NCI-H2029 treated with DMSO at 0.1 percent for 48 hours (cell line): ENCODE measurements around the gene SH2D1A.
"Not testable (repeated sequence)": the region's sequence is repeated elsewhere in the genome, so short reads cannot be mapped to it uniquely, and the experiment has no call there.

Experiments
- DNase-seq: peaks from one replicate; lab custom pipeline; 2025; lab: John Stamatoyannopoulos, UW

The SH2D1A gene

GRCh38 chrX:124354648-124355047 is 8.3 kb downstream of the SH2D1A start:
- DNase-seq: no peak

DNA sequence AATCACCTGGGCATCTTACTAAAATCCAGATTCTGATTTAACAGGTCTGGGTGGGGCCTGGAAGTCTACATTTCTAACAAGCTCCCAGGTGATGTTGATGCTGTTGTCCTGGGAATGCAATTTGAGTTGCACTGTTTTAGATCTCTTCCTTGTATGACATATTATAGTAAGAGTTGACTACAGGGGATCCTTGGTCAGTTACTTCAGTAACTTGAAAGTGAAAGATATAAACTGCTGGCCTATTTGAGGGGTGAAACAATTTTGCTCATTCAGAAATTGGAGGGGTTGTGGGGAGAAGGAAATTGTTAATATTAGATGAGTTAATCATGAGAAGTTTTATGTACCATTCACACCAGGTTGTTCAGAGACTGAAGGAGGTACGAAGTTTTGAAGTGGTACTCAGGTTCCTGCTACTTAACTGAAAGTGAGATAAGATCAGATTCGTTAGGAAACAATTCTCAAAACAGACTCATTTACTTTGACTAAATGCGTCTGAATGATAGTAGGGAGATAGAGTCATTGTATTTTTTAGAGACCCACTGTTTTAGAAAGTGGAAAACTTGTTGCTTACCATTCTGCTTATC is 12.5 kb downstream of the SH2D1A start:
- DNase-seq: no peak

DNA sequence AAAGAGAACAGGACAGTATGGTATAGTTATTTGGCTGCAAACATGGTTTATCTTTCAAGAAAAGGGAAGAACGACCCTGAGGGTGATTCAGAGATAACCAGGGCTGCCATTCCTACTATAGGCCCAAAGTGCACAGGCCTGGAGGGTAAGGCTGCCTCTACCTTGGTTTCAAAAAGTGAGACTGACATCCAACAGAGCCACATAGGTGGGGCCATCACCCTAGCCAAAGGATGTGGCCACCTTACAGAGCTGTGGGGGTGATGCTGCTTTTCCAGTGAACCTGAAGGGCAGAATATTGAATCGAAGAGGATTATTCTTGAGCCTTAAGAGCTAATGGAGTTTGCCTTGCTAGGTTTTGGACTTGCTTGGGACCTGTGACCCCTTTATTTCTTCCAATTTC is 15.7 kb downstream of the SH2D1A start:
- no peak for DNase-seq

DNA sequence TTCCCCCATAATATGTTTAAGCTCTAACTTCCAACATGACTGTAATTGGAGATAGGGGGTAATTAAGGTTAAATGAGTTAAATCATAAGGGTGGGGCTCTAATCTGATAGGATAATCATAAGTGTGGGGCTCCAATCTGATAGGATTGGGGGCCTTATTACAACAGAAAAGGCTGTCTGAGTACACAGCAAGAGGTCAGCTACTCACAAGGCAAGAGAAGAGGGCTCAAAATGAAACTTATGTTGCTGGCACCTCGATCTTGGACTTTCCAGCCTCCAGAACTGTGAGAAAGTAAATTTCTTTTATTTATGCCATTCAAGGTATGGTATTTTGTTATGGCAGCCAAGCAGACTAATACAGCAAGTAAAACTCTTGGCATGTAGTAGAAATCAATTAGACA is 16.4 kb downstream of the SH2D1A start:
- DNase-seq: no peak

GRCh38 chrX:124369722-124370121 is 23.4 kb downstream of the SH2D1A start:
- DNase-seq: no peak

- no peak for DNase-seq
Observed at GRCh38 chrX:124373348-124373747, 27.0 kb downstream of the SH2D1A start.

GRCh38 chrX:124378643-124379042 is 32.3 kb downstream of the SH2D1A start:
- DNase-seq: no peak

GRCh38 chrX:124383354-124383753 is 37.0 kb downstream of the SH2D1A start:
- no peak for DNase-seq

DNA sequence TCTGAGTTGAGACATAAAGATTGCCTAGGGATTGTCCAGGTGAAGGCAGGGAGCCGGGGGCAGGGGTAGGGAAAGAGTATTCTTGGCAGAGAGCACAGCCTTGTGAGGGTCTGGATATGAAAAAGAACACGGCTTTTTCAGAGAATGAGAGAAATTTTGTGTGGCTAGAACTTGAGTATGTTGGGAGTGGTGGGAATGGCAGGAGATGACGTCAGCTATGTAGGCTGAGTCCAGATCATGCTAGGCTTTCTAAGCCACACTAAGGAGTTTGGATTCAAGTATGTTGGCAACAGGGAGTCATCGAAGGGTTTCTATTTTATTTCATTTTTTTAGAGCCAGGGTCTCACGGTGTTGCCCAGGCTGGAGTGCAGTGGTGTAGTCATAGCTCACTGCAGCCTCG is 40.0 kb downstream of the SH2D1A start:
- DNase-seq: no peak

GRCh38 chrX:124388562-124388961 is 42.2 kb downstream of the SH2D1A start:
- DNase-seq: peak; percentile 5

DNA sequence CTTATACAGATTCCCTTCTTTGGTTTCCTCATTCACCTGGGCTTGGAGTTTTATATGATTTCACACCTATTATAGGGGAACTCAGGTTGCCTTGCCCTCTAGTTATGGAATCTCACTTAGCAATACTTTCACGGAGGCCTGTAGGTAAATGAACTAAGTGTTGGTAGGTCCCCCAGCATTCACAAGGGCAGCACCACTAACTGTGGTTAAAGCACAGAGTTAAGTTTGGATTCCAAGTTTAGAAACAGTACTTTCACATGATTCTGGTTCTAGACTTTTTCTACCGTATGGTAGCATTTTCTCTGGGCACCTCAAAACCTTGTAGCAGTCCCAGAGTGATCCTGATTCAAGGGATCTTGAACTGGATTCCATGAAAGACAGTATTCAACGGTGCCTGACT is 46.4 kb downstream of the SH2D1A start:
- no peak for DNase-seq

- no peak for DNase-seq
Observed at GRCh38 chrX:124393238-124393637, 46.9 kb downstream of the SH2D1A start.

- no peak for DNase-seq
Observed at GRCh38 chrX:124393659-124394058, 47.3 kb downstream of the SH2D1A start.

GRCh38 chrX:124395145-124395880 is 49.0 kb downstream of the SH2D1A start:
- no peak for DNase-seq

- DNase-seq: peak; percentile 4
Observed at GRCh38 chrX:124401696-124402095, 55.3 kb downstream of the SH2D1A start.

DNA sequence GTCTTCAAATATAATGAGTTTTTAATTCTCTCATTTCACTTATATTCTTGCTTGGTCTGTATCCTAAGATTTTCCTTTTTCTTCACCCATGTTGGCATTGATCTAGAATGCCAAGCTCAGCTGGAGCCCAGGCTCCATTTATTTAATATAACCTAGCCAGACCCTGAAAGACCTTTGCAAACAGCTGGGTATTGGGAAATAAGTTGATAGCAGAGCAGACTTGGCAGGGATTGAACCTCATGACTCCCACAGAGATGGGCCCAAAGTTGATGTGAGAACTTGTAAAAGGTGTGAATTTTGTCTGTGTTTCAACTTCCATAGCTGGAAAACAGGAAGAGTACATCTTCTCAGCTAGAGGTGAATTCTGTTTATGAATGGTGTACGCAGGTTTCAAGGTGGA is 59.5 kb downstream of the SH2D1A start:
- DNase-seq: no peak

- DNase-seq: peak; percentile 17
Observed at GRCh38 chrX:124406294-124407014, 60.1 kb downstream of the SH2D1A start.

DNA sequence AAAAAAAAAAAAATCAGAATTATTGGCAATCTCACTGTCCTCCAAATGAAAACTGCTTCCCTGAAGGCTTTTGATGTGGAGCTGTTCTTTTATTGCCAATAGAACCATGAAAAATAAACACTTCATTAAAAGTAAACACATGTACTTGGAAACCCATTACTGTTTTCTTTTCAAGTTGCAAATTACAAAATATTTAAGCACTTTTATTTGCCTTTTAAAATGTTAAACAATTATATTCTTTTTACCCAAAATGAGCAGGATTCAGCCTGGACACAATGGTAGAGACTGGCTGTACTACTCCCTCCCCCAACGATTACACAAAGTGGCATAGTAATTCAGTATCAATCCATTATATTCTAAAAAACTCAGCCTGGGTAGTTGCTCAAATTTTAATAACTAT is 60.9 kb downstream of the SH2D1A start:
- no peak for DNase-seq

DNA sequence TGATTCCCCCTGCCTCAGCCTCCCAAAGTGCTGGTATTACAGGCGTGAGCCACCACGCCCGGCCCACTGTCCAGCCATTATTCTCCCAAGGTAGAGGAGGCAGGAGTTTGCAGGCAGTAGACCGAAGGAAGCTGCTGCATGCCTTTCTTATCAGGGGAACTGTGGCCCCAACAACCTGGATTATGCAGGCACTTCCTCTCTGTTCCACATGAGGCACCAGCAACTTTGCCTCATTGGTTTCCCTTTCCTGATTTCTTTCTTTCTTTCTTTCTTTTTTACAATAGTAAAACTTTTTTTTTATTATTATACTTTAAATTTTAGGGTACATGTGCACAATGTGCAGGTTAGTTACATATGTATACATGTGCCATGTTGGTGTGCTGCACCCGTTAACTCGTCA is 62.0 kb downstream of the SH2D1A start:
- DNase-seq: not testable (repeated sequence)

DNA sequence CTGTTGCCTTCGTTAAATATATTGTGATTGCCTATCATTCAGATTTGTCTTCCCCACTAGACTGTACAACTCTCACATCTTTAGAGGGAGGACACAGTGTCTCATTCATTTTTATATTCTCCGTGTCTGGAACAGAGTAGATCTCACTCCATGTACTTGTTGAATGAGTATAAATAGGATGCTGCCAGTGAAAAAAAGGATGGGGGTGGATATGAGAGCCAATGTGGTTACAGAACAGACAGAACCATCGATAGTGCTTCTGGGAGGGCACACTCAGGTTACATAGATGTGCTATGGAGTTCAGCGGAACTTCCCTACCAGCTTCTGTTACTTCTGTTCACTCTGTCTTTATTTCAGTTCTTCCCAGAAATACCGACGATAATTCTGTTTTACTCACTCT is 66.9 kb downstream of the SH2D1A start:
- no peak for DNase-seq

GRCh38 chrX:124414281-124414680 is 67.9 kb downstream of the SH2D1A start:
- DNase-seq: no peak

DNA sequence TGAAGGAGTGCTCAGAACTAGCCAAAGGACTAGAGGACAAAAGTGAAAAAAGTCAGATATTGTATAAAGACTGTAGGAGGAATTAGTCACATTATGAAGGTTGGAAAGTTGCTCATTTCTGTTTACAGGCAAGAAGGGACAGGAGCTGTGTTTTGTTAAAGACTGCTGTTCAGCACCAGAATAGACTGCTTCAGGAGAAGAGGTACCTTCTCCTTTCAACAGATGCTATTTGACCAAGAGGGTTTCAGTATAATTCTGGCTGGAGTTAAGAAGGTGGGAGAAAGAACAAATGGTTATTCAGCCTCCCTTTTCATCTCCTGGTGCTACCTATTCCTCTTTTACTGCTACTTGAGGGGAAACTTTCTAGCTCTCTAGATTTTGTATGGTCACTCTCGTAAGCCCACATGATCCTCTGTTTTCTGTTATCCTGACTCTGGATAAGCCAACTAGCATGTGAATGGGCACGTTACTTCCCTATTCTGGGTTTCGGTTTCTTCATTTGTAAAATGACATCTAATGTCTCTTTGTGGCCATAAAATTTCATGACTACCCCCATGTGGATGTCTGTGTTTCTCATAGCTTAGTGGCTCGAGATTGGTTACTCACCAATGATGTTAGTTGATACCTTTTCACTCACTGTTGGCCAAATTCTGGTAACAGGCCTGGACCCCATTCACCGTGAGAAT is 68.9 kb downstream of the SH2D1A start:
- no peak for DNase-seq
